Measurements from ENCODE around the gene SLC2A13. TPM values are rescaled to one million over a fixed set of nuclear protein-coding genes. Genes with fewer than 3 reads are reported as not detected.
A peak's percentile ranks its signal among the peaks of the same experiment; 100 is the strongest.
"Not testable (repeated sequence)": the region's sequence is repeated elsewhere in the genome, so short reads cannot be mapped to it uniquely, and the experiment has no call there.

The SLC2A13 gene
- total RNA-seq, 1 donor from 2014 or later: 11.6 TPM

DNA sequence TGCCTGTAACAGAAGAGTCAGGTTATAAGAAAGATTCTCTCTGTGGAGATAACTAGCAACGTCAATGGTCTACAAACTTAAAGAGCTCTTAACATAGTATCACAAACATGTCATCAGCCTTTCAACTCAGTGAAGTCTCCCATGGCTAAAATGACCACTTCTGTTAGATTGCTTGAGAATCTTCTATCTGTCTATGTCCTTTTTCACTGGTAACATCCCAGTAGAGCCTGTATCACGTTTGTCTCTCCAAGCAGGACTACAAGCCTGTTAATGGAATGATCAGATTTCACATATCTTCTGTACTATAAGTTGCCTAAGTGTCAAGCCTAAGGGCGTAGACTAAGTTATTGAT, 50.7 kb downstream of the SLC2A13 start:
- intact Hi-C loops (cut with DNase I): no loop called here
- Histone ChIP-seq H3K27ac (no peak overlapping the region), H3K27me3 (ENCODE audit: low read depth) (no peaks in the 10 kb centered on the region), H3K36me3 (no peaks in the 10 kb centered on the region), H3K4me3 (no peak overlapping the region), H3K4me1 (peaks cover 7% of the 10 kb centered on the region), H3K9me3 (no peaks in the 10 kb centered on the region)
- DNase-seq (no peak), ATAC-seq (no peak)
- TF ChIP-seq, protein P1, sequence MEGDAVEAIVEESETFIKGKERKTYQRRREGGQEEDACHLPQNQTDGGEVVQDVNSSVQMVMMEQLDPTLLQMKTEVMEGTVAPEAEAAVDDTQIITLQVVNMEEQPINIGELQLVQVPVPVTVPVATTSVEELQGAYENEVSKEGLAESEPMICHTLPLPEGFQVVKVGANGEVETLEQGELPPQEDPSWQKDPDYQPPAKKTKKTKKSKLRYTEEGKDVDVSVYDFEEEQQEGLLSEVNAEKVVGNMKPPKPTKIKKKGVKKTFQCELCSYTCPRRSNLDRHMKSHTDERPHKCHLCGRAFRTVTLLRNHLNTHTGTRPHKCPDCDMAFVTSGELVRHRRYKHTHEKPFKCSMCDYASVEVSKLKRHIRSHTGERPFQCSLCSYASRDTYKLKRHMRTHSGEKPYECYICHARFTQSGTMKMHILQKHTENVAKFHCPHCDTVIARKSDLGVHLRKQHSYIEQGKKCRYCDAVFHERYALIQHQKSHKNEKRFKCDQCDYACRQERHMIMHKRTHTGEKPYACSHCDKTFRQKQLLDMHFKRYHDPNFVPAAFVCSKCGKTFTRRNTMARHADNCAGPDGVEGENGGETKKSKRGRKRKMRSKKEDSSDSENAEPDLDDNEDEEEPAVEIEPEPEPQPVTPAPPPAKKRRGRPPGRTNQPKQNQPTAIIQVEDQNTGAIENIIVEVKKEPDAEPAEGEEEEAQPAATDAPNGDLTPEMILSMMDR (IDR thresholded peaks at IDR 0.05): no peak

DNA sequence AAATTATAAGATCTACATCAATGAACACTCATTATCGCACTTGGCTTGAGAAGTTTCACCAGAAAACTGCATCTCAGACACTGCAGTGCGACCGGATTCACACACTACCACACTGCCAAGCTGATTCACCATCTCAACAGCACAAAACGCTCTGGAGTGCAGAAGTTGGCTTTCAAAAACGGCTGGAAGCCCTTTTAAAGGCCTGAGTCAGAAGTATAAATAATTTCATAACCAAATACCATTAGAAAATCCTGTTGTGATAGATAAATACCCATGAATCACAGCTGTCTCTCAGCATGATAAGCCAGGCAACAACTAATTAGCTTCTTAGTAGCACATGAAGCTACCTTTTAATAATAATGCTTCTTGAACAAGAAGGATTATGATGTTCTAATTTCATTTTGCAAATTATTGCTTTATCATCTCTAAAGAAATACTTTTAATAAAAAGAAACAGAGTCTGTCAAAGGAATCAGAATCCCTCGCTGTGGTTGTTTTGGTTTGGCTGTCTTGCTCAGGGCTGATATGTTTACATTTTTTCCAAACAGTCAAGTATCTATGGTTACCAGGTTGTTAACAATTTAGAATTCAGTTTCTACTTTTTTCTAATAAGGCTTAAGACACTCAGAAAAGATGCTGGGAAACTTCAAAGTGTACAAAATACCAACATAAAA, 51.2 kb downstream of the SLC2A13 start:
- peaks cover 7% of the 10 kb centered on the region for H3K4me1 ChIP-seq
- no peak overlapping the region for H3K4me3 ChIP-seq
- H3K27me3 ChIP-seq (ENCODE audit: low read depth): no peaks in the 10 kb centered on the region
- DNase-seq (no peak), ATAC-seq (peak in 1 of 2 donors; percentile 63)
- no peak overlapping the region for H3K27ac ChIP-seq
- intact Hi-C loops (cut with DNase I): no loop called here
- no peaks in the 10 kb centered on the region for H3K9me3 ChIP-seq
- TF ChIP-seq, protein P1 (IDR thresholded peaks at IDR 0.05): no peak
- H3K36me3 ChIP-seq: no peaks in the 10 kb centered on the region

DNA sequence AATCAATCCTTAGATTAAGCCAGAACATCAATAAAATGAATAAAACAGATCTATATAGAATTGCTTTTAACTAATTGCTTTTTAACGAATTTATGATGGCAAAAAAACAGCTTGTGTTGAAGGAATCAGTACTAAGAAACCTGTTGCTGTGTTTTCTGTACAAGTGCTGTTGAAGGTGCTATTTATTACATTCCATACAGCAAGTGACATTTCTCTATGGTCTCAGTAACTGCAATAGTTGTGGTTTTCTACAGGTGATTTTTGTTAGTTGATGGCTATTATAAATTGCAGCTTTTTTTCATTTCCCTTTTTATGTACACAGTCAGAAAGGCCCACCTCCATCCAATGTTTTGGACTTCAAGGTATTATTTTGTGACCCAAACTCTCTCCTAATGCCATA, 56.6 kb downstream of the SLC2A13 start:
- intact Hi-C loops (cut with DNase I): no loop called here
- Histone ChIP-seq H3K4me3 (no peak overlapping the region), H3K4me1 (no peaks in the 10 kb centered on the region)

DNA sequence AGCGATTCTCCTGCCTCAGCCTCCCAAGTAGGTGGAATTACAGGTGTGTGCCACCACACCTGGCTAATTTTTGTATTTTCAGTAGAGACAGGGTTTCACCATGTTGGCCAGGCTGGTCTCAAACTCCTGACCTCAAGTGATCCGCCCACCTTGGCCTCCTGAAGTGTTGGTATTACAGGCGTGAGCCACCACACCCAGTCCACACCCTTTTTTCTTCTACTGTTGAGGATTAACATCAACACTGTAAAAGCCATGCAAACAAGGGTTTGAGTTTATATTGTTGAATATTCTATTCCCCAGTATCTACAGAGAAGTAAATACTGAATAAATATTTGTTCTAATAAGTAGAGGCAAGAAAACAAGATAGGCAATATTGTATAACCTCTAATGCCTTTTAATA, 58.9 kb downstream of the SLC2A13 start:
- H3K36me3 ChIP-seq; H3K27me3 ChIP-seq (ENCODE audit: low read depth); H3K27ac ChIP-seq; intact Hi-C loops (cut with DNase I); ATAC-seq; DNase-seq; H3K9me3 ChIP-seq; H3K4me3 ChIP-seq; H3K4me1 ChIP-seq: not testable (repeated sequence)

More for the DNA sequence above, 56.6 kb downstream of the SLC2A13 start:
- TF ChIP-seq, protein P1 (IDR thresholded peaks at IDR 0.05): no peak
- no peaks in the 10 kb centered on the region for H3K36me3 ChIP-seq
- no peak overlapping the region for H3K27ac ChIP-seq
- H3K27me3 ChIP-seq (ENCODE audit: low read depth): no peaks in the 10 kb centered on the region
- H3K9me3 ChIP-seq: no peaks in the 10 kb centered on the region
- DNase-seq: no peak
- no peak for ATAC-seq

DNA sequence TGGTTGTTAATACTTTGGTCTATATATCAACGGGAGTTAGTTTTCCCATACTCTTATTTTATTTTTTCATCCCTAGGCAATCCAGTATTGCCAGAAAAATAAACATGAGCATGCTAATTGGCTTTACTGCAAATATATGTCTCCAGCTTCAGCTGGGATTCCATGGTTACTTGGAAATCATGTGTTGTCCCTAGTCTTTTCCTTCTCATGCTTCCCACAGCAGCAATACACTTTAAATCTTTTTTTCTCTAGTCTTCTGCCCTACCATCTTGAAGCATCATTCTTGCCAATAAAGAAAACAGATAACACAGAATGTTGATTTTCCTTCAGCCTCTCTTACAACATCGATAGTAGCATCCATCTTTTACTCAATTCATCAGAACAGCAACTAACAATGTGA, 60.2 kb downstream of the SLC2A13 start:
- H3K27ac ChIP-seq: no peak overlapping the region
- H3K4me3 ChIP-seq: no peak overlapping the region
- H3K36me3 ChIP-seq: no peaks in the 10 kb centered on the region
- intact Hi-C loops (cut with DNase I): no loop called here
- DNase-seq: no peak
- TF ChIP-seq, protein P1 (IDR thresholded peaks at IDR 0.05): no peak
- no peaks in the 10 kb centered on the region for H3K4me1 ChIP-seq
- no peaks in the 10 kb centered on the region for H3K9me3 ChIP-seq
- no peak for ATAC-seq
- no peaks in the 10 kb centered on the region for H3K27me3 ChIP-seq (ENCODE audit: low read depth)

DNA sequence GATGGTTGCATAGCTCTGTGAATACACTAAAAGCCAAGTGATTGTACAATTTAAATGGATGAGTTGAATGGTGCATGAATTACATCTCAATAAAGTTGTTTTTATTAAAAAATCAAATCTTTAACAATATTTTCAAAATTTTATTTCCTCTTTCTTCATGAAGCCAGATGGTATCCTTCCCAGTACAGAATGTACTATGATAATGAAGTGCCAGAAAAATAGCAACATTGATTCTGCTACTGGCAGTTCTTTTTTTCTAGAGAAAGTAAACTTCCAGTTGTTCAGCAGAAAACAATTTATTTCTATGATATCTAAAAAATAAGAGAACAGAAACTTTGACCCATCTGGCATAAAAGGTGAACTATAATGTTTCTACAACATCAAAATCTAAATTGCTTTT, 61.5 kb downstream of the SLC2A13 start:
- ATAC-seq (no peak), DNase-seq (no peak)
- H3K4me1 ChIP-seq: no peaks in the 10 kb centered on the region
- intact Hi-C loops (cut with DNase I): no loop called here
- H3K36me3 ChIP-seq: no peaks in the 10 kb centered on the region
- H3K27me3 ChIP-seq (ENCODE audit: low read depth): no peaks in the 10 kb centered on the region
- H3K4me3 ChIP-seq: no peak overlapping the region
- H3K27ac ChIP-seq: no peak overlapping the region
- no peaks in the 10 kb centered on the region for H3K9me3 ChIP-seq
- TF ChIP-seq, protein P1 (IDR thresholded peaks at IDR 0.05): no peak

All from lower lobe of right lung (tissue), 2 donors.